HG03342 (cell line): Measurements from ENCODE around the gene SLC17A7.
A peak's percentile ranks its signal among the peaks of the same experiment; 100 is the strongest.
"Not testable (repeated sequence)": the region's sequence is repeated elsewhere in the genome, so short reads cannot be mapped to it uniquely, and the experiment has no call there.

Source experiments
- ATAC-seq: cut with Tn5 transposase; IDR thresholded peaks from one replicate; pipeline ENCODE4 v1.9.1; 2021; ENCODE audit warnings: mild to moderate bottlenecking, moderate library complexity; ENCODE audit not compliant: unreplicated experiment

The SLC17A7 gene

GRCh38 chr19:49441210-49441959 lies at the start of gene SLC17A7:
TSS of gene SLC17A7 (minus strand) at chr19:49441527. CDS start at chr19:49441379, 148 bp downstream.
- no peak for ATAC-seq

- ATAC-seq: no peak
Measured at GRCh38 chr19:49490287-49491029, 49.1 kb upstream of the SLC17A7 start.

- ATAC-seq: no peak
Measured at GRCh38 chr19:49489601-49490167, 48.4 kb upstream of the SLC17A7 start.

GRCh38 chr19:49488863-49489537 lies 47.7 kb upstream of the SLC17A7 start:
- ATAC-seq: no peak

- ATAC-seq: no peak
Measured at GRCh38 chr19:49488046-49488862, 46.9 kb upstream of the SLC17A7 start.

GRCh38 chr19:49487277-49488045 lies 46.1 kb upstream of the SLC17A7 start, which contains the start of gene RPL13A:
TSS of gene RPL13A (plus strand) at chr19:49487608. CDS start at chr19:49487630, 22 bp downstream.
- ATAC-seq: peak; percentile 84

GRCh38 chr19:49486710-49487276 lies 45.5 kb upstream of the SLC17A7 start:
- no peak for ATAC-seq

- no peak for ATAC-seq
Measured at GRCh38 chr19:49486232-49486631, 44.9 kb upstream of the SLC17A7 start.

GRCh38 chr19:49481020-49481683 lies 39.8 kb upstream of the SLC17A7 start:
- ATAC-seq: no peak

GRCh38 chr19:49479975-49480628 lies 38.8 kb upstream of the SLC17A7 start:
- no peak for ATAC-seq

- ATAC-seq: no peak
Measured at GRCh38 chr19:49475995-49476880, 34.9 kb upstream of the SLC17A7 start.

GRCh38 chr19:49475191-49475917 lies 34.0 kb upstream of the SLC17A7 start:
- ATAC-seq: no peak

- no peak for ATAC-seq
Measured at GRCh38 chr19:49474542-49474924, 33.2 kb upstream of the SLC17A7 start.

GRCh38 chr19:49473868-49474541 lies 32.7 kb upstream of the SLC17A7 start, which contains the start of gene FLT3LG:
TSS of gene FLT3LG (plus strand) at chr19:49474215. CDS start at chr19:49474640, 425 bp downstream.
- ATAC-seq: peak; percentile 55

GRCh38 chr19:49473501-49473867 lies 32.2 kb upstream of the SLC17A7 start:
- ATAC-seq: not testable (repeated sequence)

- ATAC-seq: no peak
Measured at GRCh38 chr19:49472936-49473335, 31.6 kb upstream of the SLC17A7 start.
